Measurements from ENCODE around the gene ARHGAP42.

The ARHGAP42 gene

GRCh38 chr11:100816823-100817222, 129.7 kb downstream of the ARHGAP42 start:
- no peak overlapping the region for H3K4me3 ChIP-seq (ENCODE audit: control insufficient read depth, low read depth, low read length)
- no peak for TF ChIP-seq CTCF (IDR thresholded peaks at IDR 0.05; ENCODE audit: control insufficient read depth, insufficient read depth, low read depth, low read length, missing control alignments)
- no peak for DNase-seq (ENCODE audit: low read depth)

GRCh38 chr11:100817620-100818019, 130.5 kb downstream of the ARHGAP42 start:
- peak; percentile 13 for TF ChIP-seq CTCF (IDR thresholded peaks at IDR 0.05; ENCODE audit: control insufficient read depth, insufficient read depth, low read depth, low read length, missing control alignments)
- H3K4me3 ChIP-seq (ENCODE audit: control insufficient read depth, low read depth, low read length): no peak overlapping the region
- DNase-seq (ENCODE audit: low read depth): no peak

GRCh38 chr11:100820621-100821020, 133.5 kb downstream of the ARHGAP42 start:
- TF ChIP-seq CTCF (IDR thresholded peaks at IDR 0.05; ENCODE audit: control insufficient read depth, insufficient read depth, low read depth, low read length, missing control alignments): no peak
- H3K4me3 ChIP-seq (ENCODE audit: control insufficient read depth, low read depth, low read length): no peak overlapping the region

GRCh38 chr11:100821198-100821597, 134.1 kb downstream of the ARHGAP42 start:
- no peak for DNase-seq (ENCODE audit: low read depth)
- TF ChIP-seq CTCF (IDR thresholded peaks at IDR 0.05; ENCODE audit: control insufficient read depth, insufficient read depth, low read depth, low read length, missing control alignments): no peak
- no peak overlapping the region for H3K4me3 ChIP-seq (ENCODE audit: control insufficient read depth, low read depth, low read length)

More at GRCh38 chr11:100820621-100821020, 133.5 kb downstream of the ARHGAP42 start:
- DNase-seq (ENCODE audit: low read depth): no peak

GRCh38 chr11:100823360-100823759, 136.3 kb downstream of the ARHGAP42 start:
- H3K4me3 ChIP-seq (ENCODE audit: control insufficient read depth, low read depth, low read length): no peak overlapping the region
- peak; percentile 56 for DNase-seq (ENCODE audit: low read depth)
- no peak for TF ChIP-seq CTCF (IDR thresholded peaks at IDR 0.05; ENCODE audit: control insufficient read depth, insufficient read depth, low read depth, low read length, missing control alignments)

- DNase-seq (ENCODE audit: low read depth): no peak
- no peak for TF ChIP-seq CTCF (IDR thresholded peaks at IDR 0.05; ENCODE audit: control insufficient read depth, insufficient read depth, low read depth, low read length, missing control alignments)
- H3K4me3 ChIP-seq (ENCODE audit: control insufficient read depth, low read depth, low read length): no peak overlapping the region
These were observed 137.1 kb downstream of the ARHGAP42 start for GRCh38 chr11:100824041-100824809.
